Left forelimb (tissue), 1 donor: ENCODE data around the gene ANKMY1.

Experiments
- DNase-seq: peaks from one replicate; pipeline ENCODE4 v3.0.0-alpha.2; 2018; ENCODE audit warnings: low spot score

Gene ANKMY1

DNA sequence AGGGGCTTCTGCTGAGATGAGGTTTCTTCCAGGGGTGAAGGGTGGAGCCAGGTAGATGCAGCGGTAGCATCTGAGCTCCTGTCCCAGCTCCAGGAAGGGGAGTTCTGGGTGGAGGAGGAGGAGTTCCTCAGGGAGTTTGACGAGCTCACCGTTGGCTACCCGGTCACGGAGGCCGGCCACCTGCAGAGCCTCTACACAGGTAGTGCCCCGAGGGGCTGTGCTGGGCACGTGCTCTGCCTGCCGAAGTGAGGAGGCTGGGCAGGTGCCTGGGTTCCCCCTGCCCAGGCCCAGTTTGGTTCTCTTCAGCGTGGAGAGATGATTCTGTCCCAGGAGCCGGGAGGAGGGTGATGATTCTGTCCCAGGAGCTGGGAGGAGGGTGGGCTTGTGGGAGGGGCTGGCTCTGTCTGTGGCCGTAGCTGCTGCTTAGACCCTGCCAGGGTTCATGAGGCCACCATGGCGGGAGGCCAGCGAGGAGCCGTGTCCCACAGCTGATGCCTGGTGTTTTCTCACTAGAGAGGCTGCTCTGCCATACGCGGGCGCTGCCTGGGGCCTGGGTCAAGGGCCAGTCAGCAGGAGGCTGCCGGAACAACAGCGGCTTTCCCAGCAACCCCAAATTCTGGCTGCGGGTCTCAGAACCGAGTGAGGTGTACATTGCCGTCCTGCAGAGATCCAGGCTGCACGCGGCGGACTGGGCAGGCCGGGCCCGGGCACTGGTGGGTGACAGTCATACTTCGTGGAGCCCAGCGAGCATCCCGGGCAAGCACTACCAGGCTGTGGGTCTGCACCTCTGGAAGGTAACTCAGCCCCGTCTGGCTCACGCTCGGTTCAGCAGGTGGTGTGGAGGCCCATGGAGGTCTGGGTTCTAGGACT lies 37.0 kb upstream of the ANKMY1 start:
- no peak for DNase-seq

DNA sequence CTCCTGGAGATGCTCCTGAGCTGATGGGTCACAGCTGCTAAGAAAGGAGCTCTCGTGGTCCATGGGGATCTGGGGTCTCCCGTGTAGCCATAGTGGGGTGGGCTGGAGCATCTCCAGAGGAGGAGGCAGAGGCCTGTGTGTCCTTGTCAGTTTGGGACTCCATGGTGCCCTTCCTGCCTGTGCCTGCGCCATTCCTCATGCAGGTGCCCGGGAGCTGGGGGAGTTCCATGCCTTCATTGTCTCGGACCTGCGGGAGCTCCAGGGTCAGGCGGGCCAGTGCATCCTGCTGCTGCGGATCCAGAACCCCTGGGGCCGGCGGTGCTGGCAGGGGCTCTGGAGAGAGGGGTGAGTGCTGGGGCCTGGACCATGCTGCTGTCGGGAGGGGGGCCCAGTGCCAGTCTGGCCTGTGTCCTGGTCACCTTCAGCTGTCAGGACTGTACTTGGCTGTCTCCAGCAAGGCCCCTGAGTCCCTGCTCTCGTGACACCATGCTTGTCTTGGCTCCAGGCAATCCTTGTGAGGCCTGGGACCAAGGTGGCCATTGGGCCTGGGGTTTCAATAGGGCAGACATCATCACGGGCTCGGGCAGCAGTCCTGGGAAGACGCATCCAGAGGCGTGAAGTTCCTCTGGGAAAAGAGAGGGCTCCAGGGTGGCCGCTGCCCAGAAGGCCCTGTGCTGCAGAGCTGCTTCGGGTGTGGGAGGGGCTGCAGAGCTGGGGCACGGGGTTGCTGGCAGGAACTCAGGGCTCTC lies 36.1 kb upstream of the ANKMY1 start:
- DNase-seq: no peak

DNA sequence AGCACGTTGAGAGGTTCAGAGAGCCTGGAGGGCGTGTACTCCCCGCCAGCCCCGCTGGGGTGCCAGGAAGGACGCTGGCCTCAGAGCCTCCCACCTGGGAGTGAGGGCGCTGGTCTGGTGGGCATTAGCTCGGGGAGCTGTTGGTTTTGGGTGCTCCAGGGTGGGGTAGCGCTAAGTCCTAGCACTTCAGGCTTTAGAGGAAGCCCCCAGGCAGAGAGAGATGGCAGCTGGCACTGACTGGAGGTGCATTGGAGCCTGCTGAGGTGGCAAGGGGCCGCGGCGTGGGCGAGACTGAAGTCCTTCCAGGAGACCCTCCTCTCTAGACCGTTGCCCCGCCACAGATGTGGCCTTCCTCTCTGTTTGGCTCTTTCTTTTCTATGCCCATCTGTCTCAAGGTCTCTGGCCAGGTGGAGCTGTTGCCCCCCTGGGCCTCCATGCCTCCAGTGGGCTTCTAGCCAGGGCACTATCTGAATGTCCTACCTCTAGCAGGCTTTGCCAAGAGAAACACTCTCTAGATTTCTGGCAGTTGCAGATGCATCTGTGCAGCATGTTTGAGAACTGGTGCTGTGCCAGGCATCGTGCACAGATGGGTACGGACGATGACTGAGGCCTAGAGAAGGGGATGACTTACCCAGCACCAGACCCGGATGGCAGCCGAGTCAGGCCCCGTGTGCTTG lies 35.4 kb upstream of the ANKMY1 start:
- no peak for DNase-seq

DNA sequence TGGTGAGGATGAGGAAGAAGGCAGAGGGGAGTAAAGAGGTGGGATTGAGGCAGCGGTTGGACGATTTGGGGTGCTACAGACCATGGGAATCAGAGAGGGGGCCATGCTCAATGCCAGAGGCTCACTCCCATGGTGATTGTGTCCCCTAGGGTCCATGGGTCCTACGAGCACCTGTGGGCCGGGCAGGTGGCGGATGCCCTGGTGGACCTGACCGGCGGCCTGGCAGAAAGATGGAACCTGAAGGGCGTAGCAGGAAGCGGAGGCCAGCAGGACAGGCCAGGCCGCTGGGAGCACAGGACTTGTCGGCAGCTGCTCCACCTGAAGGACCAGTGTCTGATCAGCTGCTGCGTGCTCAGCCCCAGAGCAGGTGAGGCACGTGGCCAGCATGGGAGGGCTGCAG lies 34.0 kb upstream of the ANKMY1 start:
- DNase-seq: no peak

DNA sequence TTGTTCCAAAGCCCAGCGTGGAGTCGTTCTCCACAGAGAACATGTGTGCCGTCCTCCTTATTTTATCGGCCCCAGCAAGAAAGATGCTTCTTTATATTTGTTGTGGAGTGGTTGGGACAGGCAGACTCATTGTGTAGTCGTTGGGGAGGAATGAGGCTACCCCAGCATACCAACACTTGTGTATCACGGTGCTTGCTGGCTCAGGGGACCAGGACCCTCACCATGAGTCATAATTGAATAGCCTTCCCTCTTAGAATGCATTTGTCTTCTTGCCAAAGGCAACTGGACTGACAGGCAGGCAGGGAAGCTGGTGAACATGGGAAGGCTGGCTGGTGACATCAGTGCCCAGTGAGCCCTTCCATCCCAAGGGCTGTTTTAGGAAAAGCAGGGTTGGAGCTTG lies 33.4 kb upstream of the ANKMY1 start:
- no peak for DNase-seq

DNA sequence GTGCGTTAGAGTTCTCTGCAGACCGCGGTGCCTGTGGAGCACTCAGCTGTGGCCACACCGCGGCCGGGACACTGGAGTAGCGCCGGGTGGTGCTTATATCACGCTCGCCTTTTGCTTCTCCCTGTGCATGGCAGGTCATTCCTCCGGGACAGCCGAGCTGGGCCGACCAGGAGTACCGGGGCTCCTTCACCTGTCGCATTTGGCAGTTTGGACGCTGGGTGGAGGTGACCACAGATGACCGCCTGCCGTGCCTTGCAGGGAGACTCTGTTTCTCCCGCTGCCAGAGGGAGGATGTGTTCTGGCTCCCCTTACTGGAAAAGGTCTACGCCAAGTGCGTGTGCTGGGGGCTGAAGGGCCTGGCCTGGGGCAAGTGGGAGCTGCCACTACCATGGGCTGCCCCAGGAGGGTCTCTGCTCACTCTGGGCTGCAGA lies 32.9 kb upstream of the ANKMY1 start:
- no peak for DNase-seq

DNA sequence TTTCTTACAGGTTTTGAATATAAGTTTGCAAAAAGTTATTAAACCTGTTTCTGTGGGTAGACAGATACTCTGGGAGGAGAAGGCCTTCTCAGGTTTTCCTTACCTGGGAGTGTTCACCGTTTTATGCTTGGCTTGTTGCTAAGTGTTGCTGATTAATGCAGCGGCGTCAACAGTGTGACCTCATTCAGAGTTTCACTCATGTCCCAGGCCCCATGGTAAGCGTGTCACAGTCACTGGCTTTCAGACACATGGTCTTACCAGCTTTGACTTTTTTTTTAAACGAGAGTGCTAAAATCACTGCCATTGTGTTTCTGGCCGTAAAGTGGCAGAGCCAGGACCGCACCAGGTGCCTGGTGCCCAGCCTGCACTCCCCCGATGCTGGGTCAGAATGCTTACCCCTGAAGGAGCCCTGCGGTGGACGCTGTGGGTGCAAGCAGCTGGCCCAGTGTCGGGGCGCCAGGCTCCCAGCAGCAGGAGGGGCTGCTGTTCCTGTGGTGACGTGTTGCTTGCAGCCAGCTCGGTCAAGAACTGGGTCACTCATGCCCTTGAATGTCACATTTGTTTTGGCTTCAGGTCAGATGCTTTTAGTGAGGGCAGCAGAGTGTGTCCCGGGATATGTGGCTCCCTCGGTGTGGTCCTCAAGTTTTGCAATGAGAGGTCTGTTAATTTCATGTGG lies 32.2 kb upstream of the ANKMY1 start:
- no peak for DNase-seq

DNA sequence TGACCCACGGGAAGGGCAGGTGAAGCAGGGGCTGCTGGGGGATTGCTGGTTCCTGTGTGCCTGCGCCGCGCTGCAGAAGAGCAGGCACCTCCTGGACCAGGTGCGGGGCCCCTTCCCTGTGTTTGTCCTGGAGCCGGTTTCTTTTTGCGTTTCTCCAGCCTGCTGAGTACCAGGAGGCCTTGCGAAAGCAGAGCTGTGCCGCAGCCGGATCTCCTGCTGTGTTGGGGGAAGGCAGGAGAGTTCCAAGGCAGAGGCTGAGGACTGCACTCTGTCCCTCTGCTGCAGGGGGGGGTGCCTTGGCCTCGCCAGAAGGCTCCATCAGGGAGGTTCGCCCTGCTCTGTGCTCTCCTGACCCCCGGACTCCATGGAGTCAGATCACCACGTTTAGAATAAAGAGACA lies 31.6 kb upstream of the ANKMY1 start:
- DNase-seq: no peak

DNA sequence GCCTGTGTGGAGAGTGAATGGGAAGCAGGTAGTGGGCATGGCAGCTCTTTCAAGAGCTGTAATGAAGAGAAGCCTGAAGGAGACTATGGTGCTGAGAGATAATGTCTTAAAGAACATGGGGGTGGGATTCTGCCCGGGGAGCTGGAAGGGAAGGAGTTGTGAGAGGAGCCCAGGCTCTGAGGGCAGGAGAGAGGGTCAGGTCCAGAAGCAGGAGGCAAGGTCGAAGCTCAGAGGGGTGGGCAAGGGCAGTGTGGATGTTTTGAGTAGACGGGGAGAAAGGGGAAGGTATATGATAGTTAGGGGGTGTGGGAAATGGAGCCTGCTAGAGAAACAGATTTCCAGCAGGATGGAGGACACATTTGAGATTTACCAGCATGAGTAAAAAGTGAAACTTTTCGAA lies 30.9 kb upstream of the ANKMY1 start:
- no peak for DNase-seq

DNA sequence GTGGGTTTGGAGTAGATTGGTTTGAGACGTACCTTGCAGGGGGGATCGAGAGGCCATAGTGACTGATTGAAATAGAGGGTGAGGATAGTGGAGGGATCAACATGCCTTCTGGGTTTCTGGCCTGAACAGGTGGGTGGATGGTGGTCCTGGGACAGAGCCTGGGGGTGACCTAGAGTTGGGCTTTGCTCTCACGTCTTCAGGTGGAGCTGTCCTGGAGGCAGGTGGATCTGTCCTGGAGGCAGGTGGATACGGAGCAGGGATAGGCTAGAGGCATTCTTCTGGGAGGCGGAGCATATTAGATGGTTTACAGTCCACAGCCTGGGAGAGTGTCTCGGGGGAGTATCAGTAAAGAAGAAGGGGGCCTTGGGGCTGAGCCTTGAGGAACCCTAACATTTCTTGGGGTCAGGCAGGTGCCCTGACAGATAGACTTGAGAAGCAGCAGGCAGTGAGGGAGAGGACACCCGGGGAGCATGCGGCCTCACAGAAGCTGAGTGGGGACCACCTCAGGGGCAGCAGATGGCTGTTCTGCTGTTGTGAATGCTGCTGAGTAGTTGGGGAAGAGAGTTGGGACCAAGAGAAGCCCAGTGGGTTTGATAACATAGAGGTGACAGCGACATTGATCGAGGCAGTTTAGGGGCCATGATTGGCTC lies 30.3 kb upstream of the ANKMY1 start:
- DNase-seq: no peak

DNA sequence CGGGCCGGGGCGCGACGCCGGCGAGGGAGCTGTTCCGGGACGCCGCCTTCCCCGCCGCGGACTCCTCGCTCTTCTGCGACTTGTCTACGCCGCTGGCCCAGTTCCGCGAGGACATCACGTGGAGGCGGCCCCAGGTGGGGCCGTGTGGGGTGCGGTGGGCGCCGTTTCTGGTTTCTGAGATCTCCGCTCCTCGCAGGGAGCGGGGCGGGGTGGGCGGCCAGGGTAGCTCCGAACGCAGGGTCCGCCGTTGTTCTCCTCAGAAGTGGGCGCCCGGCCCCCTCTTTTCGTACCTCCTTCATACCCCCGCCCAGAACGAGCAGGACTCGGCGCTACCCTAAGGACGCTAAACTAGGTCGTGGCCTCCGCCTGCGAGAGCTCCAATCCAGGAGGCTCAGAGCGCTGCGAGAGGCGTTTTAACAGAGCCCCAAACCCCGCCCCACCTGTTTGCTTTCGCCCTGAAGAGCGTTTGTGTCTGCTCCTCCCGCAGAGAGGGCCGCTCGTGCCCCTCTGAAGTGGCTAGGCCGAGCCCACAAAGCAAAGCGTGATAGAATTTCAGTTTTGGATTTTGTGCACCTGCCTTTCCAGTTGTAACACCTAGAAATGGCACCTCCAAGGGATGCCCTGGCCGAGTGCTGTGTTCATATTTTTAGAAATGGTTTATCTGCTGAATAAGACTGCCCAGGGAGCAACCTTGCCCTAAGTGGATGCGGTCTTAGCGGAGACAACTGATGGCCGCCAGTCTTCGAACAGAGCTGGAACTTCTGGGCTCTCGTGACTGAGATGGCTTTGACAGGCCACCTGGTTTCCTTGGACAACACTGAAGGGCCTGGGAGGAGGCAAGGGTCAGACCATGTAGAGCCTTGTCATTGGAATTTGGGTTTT lies 29.4 kb upstream of the ANKMY1 start:
- DNase-seq: no peak

DNA sequence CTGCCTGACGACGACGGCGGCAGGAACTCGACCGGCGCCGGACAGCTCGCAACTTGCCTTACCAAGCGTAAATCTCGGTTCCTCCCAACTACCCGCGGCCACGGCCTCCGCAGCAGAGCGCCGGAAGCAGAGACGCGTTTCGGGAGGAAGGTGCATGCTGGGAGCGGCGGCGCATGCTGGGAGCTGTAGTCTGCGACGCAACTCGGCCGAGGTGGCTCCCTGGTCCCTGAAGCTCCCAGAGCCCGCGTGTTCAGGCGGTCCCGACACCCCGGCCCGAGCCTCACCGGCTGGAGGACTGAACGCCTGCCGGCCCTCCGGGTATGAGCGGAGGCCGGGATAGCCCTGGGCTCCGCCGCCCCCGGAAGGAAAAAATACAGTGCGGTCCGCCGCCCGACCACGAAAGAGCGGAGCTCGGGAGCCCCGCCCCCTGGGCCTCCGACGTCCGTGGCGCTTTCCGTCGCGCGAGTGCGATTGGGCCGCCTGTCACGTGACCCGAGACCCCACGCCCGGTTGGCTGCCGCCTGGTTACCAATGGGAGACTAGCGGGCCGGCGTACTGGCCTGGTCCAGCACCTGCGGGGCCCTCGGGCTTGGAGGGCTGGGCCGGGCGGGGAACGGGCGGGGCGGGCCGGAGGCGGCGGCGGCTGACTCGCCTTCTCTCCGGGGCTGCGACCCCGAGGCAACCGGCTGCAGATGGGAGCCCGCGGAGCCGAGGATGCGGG lies 28.6 kb upstream of the ANKMY1 start, which contains the start of gene CAPN10:
TSS of gene CAPN10 (plus strand) at position 537 of the 721 bp plus-strand sequence. CDS start at position 715, 178 bp downstream.
- peak; percentile 99 for DNase-seq

DNA sequence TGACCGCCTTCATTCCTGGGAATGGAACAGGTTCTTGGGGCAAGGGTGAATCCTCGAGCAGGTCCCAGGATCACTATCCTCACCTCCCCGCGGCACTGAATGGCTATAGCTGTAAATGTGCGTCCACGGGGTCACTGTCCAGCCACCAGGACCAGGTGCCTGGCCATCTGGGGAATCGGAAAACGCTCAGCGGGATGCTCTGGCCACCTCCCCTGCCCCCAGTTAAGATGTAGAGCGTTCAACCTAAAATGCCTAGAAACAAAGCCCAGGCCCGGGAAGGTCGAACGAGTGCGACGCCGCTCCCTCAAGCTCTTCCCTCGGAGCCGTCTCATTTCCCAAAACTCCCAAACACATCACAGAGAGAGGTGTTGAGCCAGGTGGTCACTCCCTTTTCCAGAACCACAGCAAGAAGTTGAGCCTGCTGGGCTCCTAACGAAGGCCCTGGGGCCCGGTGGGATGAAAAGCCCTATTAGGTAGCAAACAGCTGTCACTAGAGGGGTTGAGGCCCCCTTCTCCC lies 28.0 kb upstream of the ANKMY1 start:
- DNase-seq: no peak

DNA sequence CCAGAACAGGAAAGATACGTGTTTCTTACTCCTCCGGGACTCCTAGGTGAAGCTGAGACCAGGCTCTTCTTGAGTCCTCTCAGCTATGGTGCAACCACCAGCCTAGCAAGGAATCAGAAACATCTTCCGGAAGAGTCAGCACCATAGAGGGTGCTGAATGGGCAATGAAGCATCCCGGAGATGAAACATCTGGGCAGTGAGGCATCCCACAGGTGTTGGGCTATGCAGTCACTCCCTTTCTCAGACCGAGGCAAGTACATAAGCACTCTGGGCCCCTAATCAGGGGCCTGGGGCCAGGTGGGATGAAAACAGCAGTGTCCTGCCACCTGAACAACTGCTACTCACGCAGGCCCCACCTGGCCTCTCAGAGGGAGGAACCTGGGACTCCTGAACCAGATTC lies 27.3 kb upstream of the ANKMY1 start:
- no peak for DNase-seq

DNA sequence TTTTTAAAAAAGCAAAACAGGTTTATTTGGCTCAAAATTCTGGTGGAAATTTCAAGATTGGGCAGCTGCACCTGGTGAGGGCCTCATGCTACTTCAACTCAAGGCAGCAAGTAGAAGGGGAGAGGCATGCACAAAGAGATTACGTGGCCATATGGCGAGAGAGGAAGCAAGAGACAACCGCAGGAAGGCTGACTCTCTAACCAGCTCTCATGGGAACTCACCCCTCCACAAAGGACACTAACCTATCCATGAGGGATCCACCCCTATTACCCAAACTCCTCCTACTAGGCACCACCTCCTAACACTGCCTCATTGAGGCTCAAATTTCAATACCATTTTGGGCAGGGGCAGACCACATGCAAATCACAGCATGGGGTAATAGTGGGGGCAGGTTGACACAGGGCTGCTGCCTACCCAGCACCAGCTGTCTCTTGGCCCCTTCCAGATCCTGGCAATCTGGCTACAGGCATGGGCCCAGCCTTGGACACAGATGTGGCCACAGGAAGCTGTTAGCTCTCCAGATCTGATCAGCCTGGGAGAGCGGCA lies 26.8 kb upstream of the ANKMY1 start:
- no peak for DNase-seq

DNA sequence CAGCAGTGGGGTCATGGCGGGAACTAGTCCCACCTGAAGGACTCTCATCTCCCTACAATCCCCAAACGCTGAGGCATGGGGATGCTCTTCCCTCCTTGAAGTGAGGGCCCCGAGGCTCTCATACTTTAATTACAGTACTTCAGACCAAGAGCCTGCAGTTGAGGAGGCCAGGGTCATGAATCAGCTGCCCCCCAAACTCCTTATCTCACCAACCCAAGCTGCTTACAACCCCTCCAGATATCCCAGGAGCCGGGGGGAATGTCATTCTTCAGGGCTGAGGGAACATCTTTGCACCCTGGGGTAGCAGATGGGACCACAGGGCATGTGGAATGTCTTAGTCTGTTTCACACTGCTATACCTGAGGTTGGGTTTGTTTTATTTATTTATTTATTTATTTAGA lies 26.0 kb upstream of the ANKMY1 start:
- no peak for DNase-seq

DNA sequence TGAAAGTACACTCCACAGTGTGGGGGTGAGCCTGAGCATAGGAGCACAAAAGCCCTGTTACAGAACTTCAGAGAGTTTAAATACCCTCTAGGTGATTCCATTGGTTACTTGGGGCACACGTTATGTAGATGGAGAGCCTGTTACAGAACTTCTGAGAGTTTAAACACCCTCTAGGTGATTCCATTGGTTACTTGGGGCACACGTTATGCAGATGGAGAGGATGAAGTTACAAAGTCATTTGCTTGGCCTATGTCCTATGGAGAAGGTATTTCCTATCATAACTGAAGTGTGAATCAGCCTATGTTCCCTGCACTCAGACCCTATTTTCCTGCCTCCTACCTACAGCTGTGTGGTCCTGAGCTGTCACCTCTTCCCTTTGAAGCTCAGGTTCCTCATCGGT lies 25.0 kb upstream of the ANKMY1 start:
- no peak for DNase-seq

DNA sequence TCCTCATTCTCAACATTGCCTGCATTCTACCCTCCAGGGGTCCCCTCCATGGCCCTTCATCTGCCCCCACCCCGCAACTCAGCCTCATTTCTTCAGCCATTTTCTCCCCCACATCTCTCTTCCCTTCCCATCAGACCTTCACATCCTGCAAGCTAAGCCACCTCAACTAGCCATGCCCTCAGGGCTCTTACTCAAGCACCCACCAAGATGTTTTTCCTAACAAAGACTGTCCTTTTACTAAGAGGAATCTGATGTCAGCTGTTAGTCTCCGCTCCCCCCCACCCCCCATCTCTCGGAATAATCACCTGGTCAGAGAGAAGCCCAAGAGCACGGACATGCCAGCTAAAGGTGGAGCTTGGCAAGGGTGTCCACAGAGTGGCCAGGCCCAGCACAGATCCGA lies 24.0 kb upstream of the ANKMY1 start:
- DNase-seq: no peak
